NCI-H748 (cell line): ENCODE data around the gene EFCAB6.

Experiments used
- DNase-seq: peaks from one replicate; lab custom pipeline; 2025; ENCODE audit not compliant: unreplicated experiment; lab: John Stamatoyannopoulos, UW

Gene EFCAB6

GRCh38 chr22:43533656-43534428, 278.3 kb downstream of the EFCAB6 start:
- DNase-seq, result no peak

GRCh38 chr22:43533156-43533530, 279.0 kb downstream of the EFCAB6 start:
- DNase-seq, result no peak

- DNase-seq, result no peak
Observed at GRCh38 chr22:43532301-43533155, 279.6 kb downstream of the EFCAB6 start.

- DNase-seq, result no peak
Observed at GRCh38 chr22:43531651-43532050, 280.5 kb downstream of the EFCAB6 start.

GRCh38 chr22:43530349-43531201, 281.5 kb downstream of the EFCAB6 start:
- no peak for DNase-seq

- DNase-seq, result no peak
Observed at GRCh38 chr22:43529934-43530333, 282.2 kb downstream of the EFCAB6 start.

GRCh38 chr22:43529461-43529860, 282.6 kb downstream of the EFCAB6 start:
- no peak for DNase-seq

- no peak for DNase-seq
Observed at GRCh38 chr22:43528601-43529360, 283.3 kb downstream of the EFCAB6 start.

GRCh38 chr22:43526946-43527345, 285.2 kb downstream of the EFCAB6 start:
- no peak for DNase-seq

- no peak for DNase-seq
Observed at GRCh38 chr22:43526117-43526655, 285.9 kb downstream of the EFCAB6 start.

GRCh38 chr22:43521716-43522115, 290.4 kb downstream of the EFCAB6 start:
- no peak for DNase-seq

- no peak for DNase-seq
Observed at GRCh38 chr22:43520632-43521039, 291.5 kb downstream of the EFCAB6 start.

GRCh38 chr22:43516996-43517635, 295.0 kb downstream of the EFCAB6 start:
- no peak for DNase-seq

GRCh38 chr22:43516386-43516785, 295.7 kb downstream of the EFCAB6 start:
- DNase-seq, result no peak

- DNase-seq, result peak; percentile 9
Observed at GRCh38 chr22:43515902-43516301, 296.2 kb downstream of the EFCAB6 start.

- DNase-seq, result no peak
Observed at GRCh38 chr22:43515411-43515810, 296.7 kb downstream of the EFCAB6 start.

GRCh38 chr22:43514476-43515157, 297.5 kb downstream of the EFCAB6 start:
- no peak for DNase-seq

- DNase-seq, result no peak
Observed at GRCh38 chr22:43512279-43512678, 299.8 kb downstream of the EFCAB6 start.

GRCh38 chr22:43511276-43511910, 300.7 kb downstream of the EFCAB6 start:
- DNase-seq, result no peak
